ENCODE data around the gene SND1.
A peak's percentile ranks its signal among the peaks of the same experiment; 100 is the strongest.

Gene SND1
- 176 to 206 (median 195) reads per million in 3 donors for total RNA-seq

DNA sequence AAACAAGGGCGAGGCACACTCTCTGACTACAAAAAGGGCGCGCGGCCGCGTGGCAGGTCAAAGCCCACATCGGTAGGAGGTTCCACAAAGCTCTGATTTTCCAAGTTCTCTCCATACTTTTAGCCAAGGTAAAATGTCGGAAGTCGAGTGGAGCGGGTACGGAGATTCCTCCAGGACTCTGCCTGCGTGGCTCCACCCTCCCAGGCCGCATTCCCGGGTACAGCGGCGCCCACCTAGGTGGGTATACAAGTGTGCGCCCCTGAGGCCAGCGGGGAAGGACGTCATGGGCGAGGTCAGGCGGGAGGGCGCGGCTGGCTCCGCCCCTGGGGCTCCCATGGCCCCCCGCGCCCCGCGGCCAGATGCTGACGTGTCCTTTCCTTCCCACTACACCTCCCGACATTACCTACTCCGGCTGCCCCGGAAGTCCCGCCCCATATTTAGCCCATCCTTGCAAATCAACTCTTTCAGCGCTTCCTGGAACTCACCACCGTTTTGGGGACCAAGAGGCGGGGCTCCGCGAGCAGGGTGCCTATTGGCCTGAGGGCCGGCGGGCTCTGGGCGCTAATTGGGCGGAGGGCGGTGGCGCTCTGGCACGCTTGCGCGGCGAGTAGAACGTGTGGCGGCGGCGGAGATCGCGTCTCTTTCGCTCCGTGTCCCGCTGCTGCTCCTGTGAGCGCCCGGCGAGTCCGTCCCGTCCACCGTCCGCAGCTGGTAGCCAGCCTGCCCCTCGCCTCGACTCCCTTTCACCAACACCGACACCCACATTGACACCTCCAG, at the start of gene SND1:
TSS of gene SND1 (plus strand) at position 639 of the 777 bp plus-strand sequence. CDS start 180 bp downstream, outside the sequence.
- Histone ChIP-seq H3K36me3 (ENCODE audit: control insufficient read depth, insufficient read depth, low read length) (no peaks in the 10 kb centered on the region), H3K27ac (ENCODE audit: insufficient read depth, low read length, poor library complexity, severe bottlenecking) (peak within 1 kb of the TSS; percentile 86), H3K4me3 (ENCODE audit: insufficient read depth, low read depth, low read length, poor library complexity, severe bottlenecking) (peak within 1 kb of the TSS; percentile 87), H3K4me1 (ENCODE audit: control insufficient read depth, insufficient read depth, low read length, poor library complexity, severe bottlenecking) (peaks cover 13% of the 10 kb centered on the region), H3K9me3 (ENCODE audit: control insufficient read depth, low read length) (no peaks in the 10 kb centered on the region), H3K27me3 (replicated peaks; ENCODE audit: control insufficient read depth, insufficient read depth, low read length, poor library complexity, severe bottlenecking) (no peaks in the 10 kb centered on the region)
- peak; percentile 96 to 99 (median 99) for DNase-seq

DNA sequence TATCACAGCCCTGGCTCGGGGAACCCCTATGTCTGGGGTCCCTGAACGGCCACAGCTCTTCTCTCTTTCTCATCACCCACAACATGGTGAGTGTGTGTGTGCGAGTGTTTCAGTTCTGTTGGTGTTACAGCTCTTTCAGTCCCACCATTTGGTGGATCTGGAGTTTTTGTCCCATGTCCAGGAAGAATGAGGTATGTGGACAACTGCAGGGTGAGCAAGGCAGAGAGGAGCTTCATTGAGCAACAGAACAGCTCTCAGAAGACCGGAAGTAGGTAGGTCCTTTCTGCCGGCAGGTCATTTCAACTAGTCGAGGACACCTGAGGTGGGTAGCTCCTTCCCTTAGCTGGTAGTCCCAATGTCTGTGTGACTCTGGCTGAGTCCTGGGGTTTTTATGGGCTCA, 43.5 kb upstream of the SND1 start:
- Histone ChIP-seq H3K36me3 (ENCODE audit: control insufficient read depth, insufficient read depth, low read length) (no peaks in the 10 kb centered on the region), H3K4me1 (ENCODE audit: control insufficient read depth, insufficient read depth, low read length, poor library complexity, severe bottlenecking) (no peaks in the 10 kb centered on the region), H3K4me3 (ENCODE audit: insufficient read depth, low read depth, low read length, poor library complexity, severe bottlenecking) (no peak overlapping the region), H3K27ac (ENCODE audit: insufficient read depth, low read length, poor library complexity, severe bottlenecking) (no peak overlapping the region), H3K9me3 (ENCODE audit: control insufficient read depth, low read length) (no peaks in the 10 kb centered on the region), H3K27me3 (replicated peaks; ENCODE audit: control insufficient read depth, insufficient read depth, low read length, poor library complexity, severe bottlenecking) (no peaks in the 10 kb centered on the region)
- no peak for DNase-seq

DNA sequence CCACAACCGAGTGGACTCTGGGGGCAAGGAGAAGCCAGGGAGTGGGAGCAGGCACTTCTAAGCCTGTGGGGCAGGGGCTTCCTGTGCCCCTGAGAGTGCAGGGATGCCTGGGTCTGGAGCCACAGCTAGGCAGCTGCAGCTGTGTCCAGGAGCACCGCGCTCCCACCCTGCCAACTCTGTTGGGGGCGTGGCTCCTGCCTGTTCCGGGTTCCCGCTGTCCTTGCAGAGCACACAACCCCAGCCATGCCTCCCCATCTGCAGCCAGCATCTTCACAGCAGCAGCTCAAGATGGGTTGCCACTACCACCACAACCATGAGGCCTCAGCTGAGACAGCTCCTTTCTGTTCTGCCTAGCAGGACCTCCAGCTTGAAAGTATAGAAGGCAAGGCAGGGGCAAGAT, 42.7 kb upstream of the SND1 start:
- no peaks in the 10 kb centered on the region for H3K4me1 ChIP-seq (ENCODE audit: control insufficient read depth, insufficient read depth, low read length, poor library complexity, severe bottlenecking)
- H3K27ac ChIP-seq (ENCODE audit: insufficient read depth, low read length, poor library complexity, severe bottlenecking), result no peak overlapping the region
- H3K4me3 ChIP-seq (ENCODE audit: insufficient read depth, low read depth, low read length, poor library complexity, severe bottlenecking), result no peak overlapping the region
- DNase-seq, result no peak
- no peaks in the 10 kb centered on the region for H3K27me3 ChIP-seq (replicated peaks; ENCODE audit: control insufficient read depth, insufficient read depth, low read length, poor library complexity, severe bottlenecking)
- no peaks in the 10 kb centered on the region for H3K9me3 ChIP-seq (ENCODE audit: control insufficient read depth, low read length)
- no peaks in the 10 kb centered on the region for H3K36me3 ChIP-seq (ENCODE audit: control insufficient read depth, insufficient read depth, low read length)

DNA sequence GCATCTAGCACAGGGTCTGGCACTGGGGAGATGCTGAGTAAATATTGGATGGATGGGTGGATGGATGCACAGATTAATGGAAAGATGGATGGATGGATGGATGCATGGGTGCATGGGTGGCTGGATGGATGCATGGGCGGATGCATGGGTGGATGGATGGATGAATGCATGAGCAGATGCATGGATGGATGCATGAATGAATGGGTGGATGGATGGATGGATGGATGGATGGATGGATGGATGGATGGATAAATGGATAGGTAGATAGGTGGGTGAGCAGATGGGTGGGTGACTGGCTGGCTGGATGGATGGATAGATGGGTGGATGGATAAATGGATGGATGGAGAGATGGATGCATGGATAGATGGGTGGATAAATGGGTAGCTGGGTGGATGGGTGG, 39.7 kb upstream of the SND1 start:
- DNase-seq, result no peak
- Histone ChIP-seq H3K27ac (ENCODE audit: insufficient read depth, low read length, poor library complexity, severe bottlenecking) (no peak overlapping the region), H3K4me3 (ENCODE audit: insufficient read depth, low read depth, low read length, poor library complexity, severe bottlenecking) (no peak overlapping the region), H3K27me3 (replicated peaks; ENCODE audit: control insufficient read depth, insufficient read depth, low read length, poor library complexity, severe bottlenecking) (no peaks in the 10 kb centered on the region), H3K36me3 (ENCODE audit: control insufficient read depth, insufficient read depth, low read length) (no peaks in the 10 kb centered on the region), H3K9me3 (ENCODE audit: control insufficient read depth, low read length) (no peaks in the 10 kb centered on the region), H3K4me1 (ENCODE audit: control insufficient read depth, insufficient read depth, low read length, poor library complexity, severe bottlenecking) (no peaks in the 10 kb centered on the region)

DNA sequence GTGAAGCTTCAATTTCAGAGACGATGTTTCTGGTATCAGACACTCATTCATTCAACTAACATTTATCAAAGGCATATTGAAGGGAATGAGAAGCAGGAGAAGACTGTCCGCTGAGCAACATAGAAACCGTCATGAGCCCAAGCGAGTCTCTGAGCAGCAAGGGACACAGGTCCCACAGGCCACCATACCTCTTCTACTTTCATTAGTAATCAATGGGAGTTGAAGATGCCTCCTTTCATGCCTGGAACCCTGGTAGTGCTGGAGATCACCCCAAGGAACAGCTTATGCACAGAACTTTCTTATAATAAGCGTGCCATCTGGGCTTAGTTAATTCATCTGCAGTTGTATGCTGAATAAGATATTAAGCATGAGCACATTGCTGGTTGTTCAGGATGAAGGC, 35.3 kb upstream of the SND1 start:
- Histone ChIP-seq H3K4me3 (ENCODE audit: insufficient read depth, low read depth, low read length, poor library complexity, severe bottlenecking) (no peak overlapping the region), H3K4me1 (ENCODE audit: control insufficient read depth, insufficient read depth, low read length, poor library complexity, severe bottlenecking) (no peaks in the 10 kb centered on the region), H3K27ac (ENCODE audit: insufficient read depth, low read length, poor library complexity, severe bottlenecking) (no peak overlapping the region), H3K9me3 (ENCODE audit: control insufficient read depth, low read length) (no peaks in the 10 kb centered on the region), H3K27me3 (replicated peaks; ENCODE audit: control insufficient read depth, insufficient read depth, low read length, poor library complexity, severe bottlenecking) (peaks cover 8% of the 10 kb centered on the region), H3K36me3 (ENCODE audit: control insufficient read depth, insufficient read depth, low read length) (no peaks in the 10 kb centered on the region)
- no peak for DNase-seq

DNA sequence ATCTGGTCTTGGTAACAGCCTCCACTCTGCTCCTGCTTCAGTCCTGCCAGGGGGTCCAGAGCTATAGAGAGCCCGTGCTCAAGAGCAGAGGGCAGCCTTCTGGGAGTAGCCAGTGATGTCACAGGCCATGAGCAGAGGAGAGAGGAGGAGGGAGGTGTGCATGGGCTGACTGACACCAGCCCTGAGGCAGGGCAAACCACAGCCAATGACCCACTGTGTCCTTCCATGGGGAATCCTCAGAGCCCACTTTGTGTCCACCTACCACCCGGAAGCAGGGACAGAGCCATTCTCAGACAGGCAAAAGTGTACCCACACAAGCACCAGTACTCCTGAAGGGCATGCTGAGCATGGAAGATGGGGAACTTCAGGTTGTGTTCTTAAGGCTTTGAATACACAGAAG, 34.0 kb upstream of the SND1 start, which contains the start of gene PAX4:
TSS of gene PAX4 (minus strand) at position 101 of the 400 bp plus-strand sequence. CDS start 2,214 bp downstream, outside the sequence.
- Histone ChIP-seq H3K36me3 (ENCODE audit: control insufficient read depth, insufficient read depth, low read length) (no peaks in the 10 kb centered on the region), H3K27me3 (replicated peaks; ENCODE audit: control insufficient read depth, insufficient read depth, low read length, poor library complexity, severe bottlenecking) (peaks cover 8% of the 10 kb centered on the region), H3K27ac (ENCODE audit: insufficient read depth, low read length, poor library complexity, severe bottlenecking) (no peak within 1 kb of the TSS), H3K9me3 (ENCODE audit: control insufficient read depth, low read length) (no peaks in the 10 kb centered on the region), H3K4me3 (ENCODE audit: insufficient read depth, low read depth, low read length, poor library complexity, severe bottlenecking) (no peak within 1 kb of the TSS), H3K4me1 (ENCODE audit: control insufficient read depth, insufficient read depth, low read length, poor library complexity, severe bottlenecking) (no peaks in the 10 kb centered on the region)
- no peak for DNase-seq

DNA sequence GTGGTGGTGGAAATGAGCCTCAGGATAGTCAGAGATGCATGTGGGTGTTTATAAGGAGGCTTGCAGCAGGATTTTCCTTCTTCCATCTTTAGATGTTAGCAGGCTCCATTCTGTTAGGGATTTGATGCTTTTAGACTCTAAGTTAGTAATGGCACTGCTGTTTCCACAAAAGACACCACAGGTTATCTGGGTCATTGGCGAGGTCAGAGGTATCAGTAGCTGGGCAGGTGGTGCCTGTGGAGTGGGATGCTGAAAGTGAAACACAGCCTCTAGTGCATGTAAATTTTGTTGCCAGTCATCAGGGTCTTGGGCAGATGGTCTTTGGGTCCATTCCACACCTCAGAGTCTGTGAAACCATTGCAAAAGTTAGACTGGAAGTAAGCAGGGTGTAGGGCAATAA, 33.2 kb upstream of the SND1 start:
- peaks cover 8% of the 10 kb centered on the region for H3K27me3 ChIP-seq (replicated peaks; ENCODE audit: control insufficient read depth, insufficient read depth, low read length, poor library complexity, severe bottlenecking)

DNA sequence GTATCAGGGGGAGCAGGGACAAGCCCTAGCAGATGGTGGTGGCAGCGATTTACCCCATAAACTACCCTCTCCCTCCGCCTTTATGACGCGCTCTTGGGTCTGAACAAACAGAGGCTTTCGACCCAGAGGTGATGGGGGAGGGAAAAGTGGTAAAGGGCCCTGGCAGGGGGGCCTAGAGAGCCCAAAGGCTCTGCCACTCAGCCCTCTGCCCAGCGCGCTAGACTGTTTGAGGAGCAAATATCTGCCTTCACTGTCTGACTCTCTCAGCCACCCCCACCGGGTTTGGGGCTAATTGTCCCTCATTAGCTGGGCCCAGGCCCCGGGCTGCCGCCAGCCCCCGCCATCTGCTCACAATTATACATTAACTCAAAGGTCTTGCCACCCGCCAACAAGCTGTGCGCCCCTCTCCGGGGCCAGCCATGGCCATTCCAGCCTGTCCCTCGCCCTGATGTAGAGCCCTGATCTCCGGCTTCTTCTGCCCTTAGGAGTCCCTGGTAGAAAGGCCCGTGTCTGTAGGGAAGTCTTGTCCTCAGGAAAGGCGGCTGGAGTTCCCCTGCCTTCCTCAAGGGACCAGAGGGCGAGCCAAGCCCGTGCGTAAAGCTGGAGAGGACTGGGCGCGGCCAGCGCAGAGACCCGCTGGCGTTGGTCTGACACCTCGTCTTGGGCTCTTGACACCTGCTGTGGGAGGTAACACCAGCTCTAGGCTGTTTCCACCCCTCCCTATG, 32.2 kb upstream of the SND1 start:
- H3K27ac ChIP-seq (ENCODE audit: insufficient read depth, low read length, poor library complexity, severe bottlenecking), result no peak overlapping the region
- peaks cover 8% of the 10 kb centered on the region for H3K27me3 ChIP-seq (replicated peaks; ENCODE audit: control insufficient read depth, insufficient read depth, low read length, poor library complexity, severe bottlenecking)
- H3K36me3 ChIP-seq (ENCODE audit: control insufficient read depth, insufficient read depth, low read length), result no peaks in the 10 kb centered on the region
- no peak for DNase-seq
- H3K9me3 ChIP-seq (ENCODE audit: control insufficient read depth, low read length), result no peaks in the 10 kb centered on the region
- H3K4me3 ChIP-seq (ENCODE audit: insufficient read depth, low read depth, low read length, poor library complexity, severe bottlenecking), result no peak overlapping the region
- no peaks in the 10 kb centered on the region for H3K4me1 ChIP-seq (ENCODE audit: control insufficient read depth, insufficient read depth, low read length, poor library complexity, severe bottlenecking)

More for the DNA sequence above, 33.2 kb upstream of the SND1 start:
- Histone ChIP-seq H3K27ac (ENCODE audit: insufficient read depth, low read length, poor library complexity, severe bottlenecking) (no peak overlapping the region), H3K9me3 (ENCODE audit: control insufficient read depth, low read length) (no peaks in the 10 kb centered on the region), H3K4me3 (ENCODE audit: insufficient read depth, low read depth, low read length, poor library complexity, severe bottlenecking) (no peak overlapping the region), H3K4me1 (ENCODE audit: control insufficient read depth, insufficient read depth, low read length, poor library complexity, severe bottlenecking) (no peaks in the 10 kb centered on the region), H3K36me3 (ENCODE audit: control insufficient read depth, insufficient read depth, low read length) (no peaks in the 10 kb centered on the region)
- no peak for DNase-seq

DNA sequence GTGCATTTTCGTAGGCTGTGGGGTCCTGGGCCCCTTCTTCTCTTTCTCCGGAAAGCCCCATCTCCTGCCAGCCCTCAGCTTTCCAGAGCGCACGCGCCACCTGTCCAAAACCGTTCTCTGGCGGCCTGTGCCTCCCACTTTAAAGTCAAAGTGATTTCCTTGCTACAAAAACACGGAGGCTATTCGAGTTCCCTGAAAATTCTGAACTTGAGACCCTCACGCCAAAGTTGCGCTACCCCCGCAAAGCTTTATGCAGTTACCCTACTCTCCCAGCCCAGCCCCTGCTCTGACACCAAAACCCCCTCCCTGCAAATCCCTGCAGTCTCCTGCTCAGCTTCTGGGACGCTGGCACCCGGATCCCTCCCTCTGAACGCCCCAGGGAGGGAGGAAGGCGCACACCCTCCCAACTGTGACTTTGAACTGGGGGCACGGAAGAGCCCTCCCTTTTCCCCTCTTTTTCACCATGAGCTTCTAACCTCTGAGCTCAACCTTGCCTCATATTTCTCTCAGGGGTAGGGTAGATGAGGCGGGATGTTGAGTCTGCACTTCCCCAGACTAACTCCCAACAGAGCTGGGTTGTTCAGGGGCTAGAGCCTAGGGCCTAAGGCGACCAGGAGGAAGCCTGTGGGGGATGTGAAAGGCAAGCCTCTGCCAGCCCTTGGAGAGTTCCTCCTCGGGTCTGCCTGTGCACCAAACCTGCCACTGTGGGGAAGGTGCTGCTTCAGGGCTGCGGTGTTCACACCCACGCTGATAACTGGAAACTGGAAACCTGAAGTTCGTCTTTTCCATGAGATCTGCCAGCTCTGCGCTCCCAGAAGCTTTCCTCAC, 31.4 kb upstream of the SND1 start:
- H3K36me3 ChIP-seq (ENCODE audit: control insufficient read depth, insufficient read depth, low read length), result no peaks in the 10 kb centered on the region
- H3K27me3 ChIP-seq (replicated peaks; ENCODE audit: control insufficient read depth, insufficient read depth, low read length, poor library complexity, severe bottlenecking), result peaks cover 8% of the 10 kb centered on the region
- no peak overlapping the region for H3K4me3 ChIP-seq (ENCODE audit: insufficient read depth, low read depth, low read length, poor library complexity, severe bottlenecking)
- no peak for DNase-seq
- no peak overlapping the region for H3K27ac ChIP-seq (ENCODE audit: insufficient read depth, low read length, poor library complexity, severe bottlenecking)
- H3K4me1 ChIP-seq (ENCODE audit: control insufficient read depth, insufficient read depth, low read length, poor library complexity, severe bottlenecking), result no peaks in the 10 kb centered on the region
- no peaks in the 10 kb centered on the region for H3K9me3 ChIP-seq (ENCODE audit: control insufficient read depth, low read length)
